ENCODE data around the gene SMIM29. TPM values are rescaled to one million over a fixed set of nuclear protein-coding genes. Genes with fewer than 3 reads are reported as not detected.

SMIM29 gene
- 10.0 TPM for total RNA-seq

DNA sequence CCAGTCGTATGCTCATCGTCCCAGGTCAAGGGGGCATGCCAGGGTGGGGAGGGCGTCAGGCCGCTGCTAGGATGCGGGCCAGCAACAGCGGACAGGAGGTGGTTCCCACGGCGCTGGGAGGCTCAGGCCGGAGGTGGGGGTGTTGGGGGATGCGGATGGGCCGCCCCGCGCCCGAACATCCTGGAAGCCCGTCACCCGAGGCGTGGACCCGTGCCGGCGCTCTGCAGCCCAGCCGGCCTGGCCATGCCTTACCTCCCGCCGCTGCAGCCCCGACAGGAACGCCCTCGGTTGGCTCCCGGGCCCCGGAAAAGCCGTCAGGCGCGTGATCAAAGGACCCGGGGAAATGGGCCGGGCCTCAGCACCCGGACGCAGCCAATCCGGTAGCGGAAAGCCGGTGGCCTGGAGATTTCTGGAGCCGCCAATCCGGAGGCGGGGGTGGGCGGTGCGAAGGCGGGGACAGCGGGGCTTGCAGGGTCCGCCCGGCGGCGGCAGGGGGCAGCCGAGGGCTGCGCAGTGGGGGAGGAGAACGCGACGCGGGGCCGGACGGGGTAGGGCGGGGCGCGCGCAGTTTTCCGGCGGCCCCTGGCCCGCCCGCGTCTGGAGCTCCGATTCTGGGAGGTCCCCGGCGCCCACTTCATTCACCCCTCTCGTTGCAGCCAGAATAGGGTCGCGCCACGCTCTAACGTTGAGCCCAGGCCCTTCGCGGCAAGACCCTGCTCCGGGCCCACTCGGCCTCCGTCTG, at the start of gene SMIM29:
SMIM29 (minus strand) TSS at position 280 of the 742 bp plus-strand sequence. CDS start 1,215 bp downstream, outside the sequence.

GRCh38 chr6:34236443-34237315, 12.1 kb downstream of the SMIM29 start, which contains the start of gene HMGA1:
Gene HMGA1 (plus strand): TSS chr6:34236873. CDS start chr6:34240781, 3,908 bp downstream.

Small RNA genes within 50 kb of the gene (small RNA-seq; reads per million reads assigned to genes)
- not detected for gene MIR6835 (ENCODE audit: low replicate concordance)

Other genes starting within 250 kb of the SMIM29 start
- 0.88 TPM for gene GRM4, start 102.9 kb downstream of the SMIM29 start, total RNA-seq
- gene HMGA1, start 12.1 kb downstream of the SMIM29 start, total RNA-seq = 50.6 TPM
- gene NUDT3, start 143.7 kb upstream of the SMIM29 start, total RNA-seq = 47.9 TPM
- 2,003 TPM for gene RPS10, start 177.1 kb upstream of the SMIM29 start, total RNA-seq
- 0.29 TPM for gene PACSIN1, start 217.1 kb upstream of the SMIM29 start, total RNA-seq